PC-3 (cell line): Measurements from ENCODE around the gene MT3. TPM values are rescaled to one million over a fixed set of nuclear protein-coding genes. Genes with fewer than 3 reads are reported as not detected.

ENCODE experiments used
- ATAC-seq: fragments of 200-7000 bp; cut with Tn5 transposase; 2 replicates; pipeline ENCODE4 v1.9.1; 2020; ENCODE audit warnings: mild to moderate bottlenecking, moderate library complexity
- BruUV-seq: library from RNA; stranded (reverse); fragments of 400-500 nt; replicated peaks from 2 replicates; lab custom pipeline; 2021; lab: Mats Ljungman, UMichigan
- CTCF ChIA-PET: fragments of 300-600 bp; sonication (Branson Sonifier 250); formaldehyde crosslinking; loops from one replicate; lab custom pipeline; 2022; ENCODE audit warnings: antibody characterized with exemption; lab: Charles Lee
- POLR2A ChIA-PET: fragments of 300-600 bp; sonication (Branson Sonifier 250); formaldehyde crosslinking; loops from one replicate; lab custom pipeline; 2022; ENCODE audit warnings: antibody characterized with exemption; ENCODE audit not compliant: unreplicated experiment; lab: Charles Lee
- DNase-seq: peaks from one replicate; pipeline ENCODE4 v3.0.0-alpha.2; 2015
- H2AFZ ChIP-seq: fragments of 300-600 bp; sonication (generic); 2 replicates; pipeline ENCODE4 v1.6.0; 2016; ENCODE audit warnings: antibody characterized with exemption, low read length
- H3F3A ChIP-seq: fragments of 300-600 bp; sonication (generic); one replicate; pipeline ENCODE4 v1.6.0; 2017; ENCODE audit warnings: antibody characterized with exemption, low read length, control low read depth, mild to moderate bottlenecking; ENCODE audit not compliant: unreplicated experiment
- H3K27ac ChIP-seq: fragments of 300-600 bp; sonication (generic); 2 replicates; pipeline ENCODE4 v1.5.1; 2016; ENCODE audit warnings: mild to moderate bottlenecking, low read length
- H3K27me3 ChIP-seq: fragments of 300-600 bp; sonication (generic); 2 replicates; pipeline ENCODE4 v1.6.1; 2016; ENCODE audit warnings: low read length, mixed read lengths
- H3K36me3 ChIP-seq: fragments of 300-600 bp; sonication (generic); 2 replicates; pipeline ENCODE4 v1.6.1; 2016; ENCODE audit warnings: low read depth, mixed run types, low read length, mixed read lengths
- H3K4me1 ChIP-seq: fragments of 300-600 bp; sonication (generic); 2 replicates; pipeline ENCODE4 v1.5.1; 2016; ENCODE audit warnings: low read length; ENCODE audit not compliant: insufficient read depth
- H3K4me2 ChIP-seq: fragments of 300-600 bp; sonication (generic); 2 replicates; pipeline ENCODE4 v1.6.0; 2016; ENCODE audit warnings: low read length
- H3K4me3 ChIP-seq: fragments of 300-600 bp; sonication (generic); 2 replicates; pipeline ENCODE4 v1.5.1; 2016; ENCODE audit warnings: mild to moderate bottlenecking, low read length, mixed read lengths
- H3K79me2 ChIP-seq: fragments of 300-600 bp; sonication (generic); 2 replicates; pipeline ENCODE4 v1.6.1; 2017; ENCODE audit warnings: low read length, mixed read lengths
- H3K9ac ChIP-seq: fragments of 300-600 bp; sonication (generic); 2 replicates; pipeline ENCODE4 v1.6.0; 2016; ENCODE audit warnings: mild to moderate bottlenecking, low read length
- H3K9me2 ChIP-seq: fragments of 300-600 bp; sonication (generic); replicated peaks from 2 replicates; pipeline ENCODE4 v1.6.1; 2016; ENCODE audit warnings: mixed run types, low read length, mixed read lengths
- H3K9me3 ChIP-seq: fragments of 300-600 bp; sonication (generic); 2 replicates; pipeline ENCODE4 v1.6.1; 2016; ENCODE audit warnings: low read length, mixed read lengths
- H4K20me1 ChIP-seq: fragments of 300-600 bp; sonication (generic); 2 replicates; pipeline ENCODE4 v1.6.1; 2016; ENCODE audit warnings: low read length, mixed read lengths
- EZH2 ChIP-seq: fragments of 300-600 bp; sonication (generic); IDR thresholded peaks from one replicate; pipeline ENCODE4 v1.6.1; 2017; ENCODE audit warnings: antibody characterized with exemption, mild to moderate bottlenecking, low read length; ENCODE audit not compliant: unreplicated experiment
- EZH2phosphoT487 ChIP-seq: fragments of 300-600 bp; sonication (generic); IDR thresholded peaks from 2 replicates; pipeline ENCODE4 v1.6.1; 2018; ENCODE audit warnings: mild to moderate bottlenecking, antibody characterized with exemption, low read length, borderline replicate concordance
- intact Hi-C: fragments of 100-400 bp; cut with micrococcal nuclease; formaldehyde crosslinking; loops from 2 replicates; pipeline ENCODE4 v1.9.0; 2023
- total RNA-seq: library from RNA; depleted of rRNA; stranded (reverse); fragments of >200 nt; gene quantifications from 2 replicates; pipeline ENCODE4 v1.2.3, GENCODE V29; 2014
- TF ChIP-seq, protein P1 (sequence below): fragments of 300-600 bp; sonication (generic); conservative IDR thresholded peaks from 2 replicates; pipeline ENCODE4 v1.5.1; 2017; ENCODE audit warnings: antibody characterized with exemption, low read depth, mild to moderate bottlenecking, low read length

Gene MT3
- total RNA-seq, 1 experiment from 2014 or later, result not detected

GRCh38 chr16:56609463-56609921 is 20.2 kb downstream of the MT3 start:
- Histone ChIP-seq H3K9me2 (no peaks in the 10 kb centered on the region), H3K9ac (peak overlapping the region; percentile 76), H2AFZ (no peak overlapping the region), H3K79me2 (peaks cover 16% of the 10 kb centered on the region), H3K4me2 (peak overlapping the region; percentile 93), H3K36me3 (no peaks in the 10 kb centered on the region), H3F3A (peaks cover 14% of the 10 kb centered on the region), H4K20me1 (no peaks in the 10 kb centered on the region), H3K27ac (peak overlapping the region; percentile 78), H3K27me3 (no peaks in the 10 kb centered on the region), H3K9me3 (no peaks in the 10 kb centered on the region), H3K4me3 (peak overlapping the region; percentile 90), H3K4me1 (peaks cover 80% of the 10 kb centered on the region)
- ChIA-PET CTCF (interaction anchor here (0.6 kb wide), 1 partner anchor 48 kb away, joined by 5 read pairs; no protein-coding TSS in a partner anchor), POLR2A (interaction anchor here (0.6 kb wide), 2 partner anchors 73 to 93 kb away, joined by 3 to 4 read pairs; partner anchors contain the start of gene MT1X)
- TSS peak; percentile 12 for BruUV-seq
- ATAC-seq (no peak), DNase-seq (peak; percentile 58)
- TF ChIP-seq EZH2phosphoT487, result no peak
- TF ChIP-seq, protein P1, sequence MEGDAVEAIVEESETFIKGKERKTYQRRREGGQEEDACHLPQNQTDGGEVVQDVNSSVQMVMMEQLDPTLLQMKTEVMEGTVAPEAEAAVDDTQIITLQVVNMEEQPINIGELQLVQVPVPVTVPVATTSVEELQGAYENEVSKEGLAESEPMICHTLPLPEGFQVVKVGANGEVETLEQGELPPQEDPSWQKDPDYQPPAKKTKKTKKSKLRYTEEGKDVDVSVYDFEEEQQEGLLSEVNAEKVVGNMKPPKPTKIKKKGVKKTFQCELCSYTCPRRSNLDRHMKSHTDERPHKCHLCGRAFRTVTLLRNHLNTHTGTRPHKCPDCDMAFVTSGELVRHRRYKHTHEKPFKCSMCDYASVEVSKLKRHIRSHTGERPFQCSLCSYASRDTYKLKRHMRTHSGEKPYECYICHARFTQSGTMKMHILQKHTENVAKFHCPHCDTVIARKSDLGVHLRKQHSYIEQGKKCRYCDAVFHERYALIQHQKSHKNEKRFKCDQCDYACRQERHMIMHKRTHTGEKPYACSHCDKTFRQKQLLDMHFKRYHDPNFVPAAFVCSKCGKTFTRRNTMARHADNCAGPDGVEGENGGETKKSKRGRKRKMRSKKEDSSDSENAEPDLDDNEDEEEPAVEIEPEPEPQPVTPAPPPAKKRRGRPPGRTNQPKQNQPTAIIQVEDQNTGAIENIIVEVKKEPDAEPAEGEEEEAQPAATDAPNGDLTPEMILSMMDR, result no peak
- TF ChIP-seq EZH2, result no peak
- intact Hi-C loops, result loop anchor here (5.0 to 10.0 kb wide), 3 partner anchors 45 to 178 kb away; partner anchors contain the start of genes MT1B, MT1F and MT1X

DNA sequence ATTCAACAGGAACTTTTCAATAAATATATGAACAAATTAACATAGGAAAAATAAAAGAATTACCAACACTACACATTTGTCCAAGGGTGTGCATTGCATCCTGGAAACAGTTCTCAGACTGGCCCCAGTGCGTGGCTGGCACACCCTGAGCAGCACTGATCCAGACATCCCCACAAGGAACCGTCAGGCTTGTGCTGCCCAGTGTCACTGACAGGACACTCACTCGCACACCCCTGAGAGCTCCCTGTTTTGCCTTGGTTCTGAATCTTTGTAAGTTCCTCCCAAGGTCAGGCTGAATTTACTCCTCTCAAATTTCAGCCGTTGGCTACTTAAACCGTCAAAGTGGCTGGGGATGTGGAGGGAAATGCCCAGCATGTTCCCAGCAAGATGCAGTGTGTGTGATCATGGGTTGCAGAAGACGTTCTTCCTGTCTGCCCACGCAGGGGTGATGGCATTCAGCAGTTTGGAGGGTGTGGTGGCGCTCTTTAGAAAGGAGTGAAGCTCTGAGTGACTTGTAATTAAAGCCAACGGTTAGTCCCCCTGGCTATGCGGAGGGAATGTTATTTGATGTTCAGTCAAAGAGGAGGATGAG is 20.8 kb downstream of the MT3 start:
- CTCF ChIA-PET, result interaction anchor here (0.6 kb wide), 1 partner anchor 47 kb away, joined by 5 read pairs; no protein-coding TSS in a partner anchor
- Histone ChIP-seq H2AFZ (no peak overlapping the region), H3K79me2 (peaks cover 16% of the 10 kb centered on the region), H3K4me2 (peak overlapping the region; percentile 93), H3K27me3 (no peaks in the 10 kb centered on the region), H3F3A (peaks cover 13% of the 10 kb centered on the region), H3K4me1 (peaks cover 84% of the 10 kb centered on the region), H3K4me3 (peak overlapping the region; percentile 90), H4K20me1 (no peaks in the 10 kb centered on the region), H3K36me3 (no peaks in the 10 kb centered on the region), H3K9ac (peak overlapping the region; percentile 76; the same call in 1 of the 2 replicates), H3K9me2 (no peaks in the 10 kb centered on the region), H3K9me3 (no peaks in the 10 kb centered on the region), H3K27ac (peak overlapping the region; percentile 78)
- POLR2A ChIA-PET, result interaction anchor here (0.6 kb wide), 2 partner anchors 72 to 92 kb away, joined by 3 to 4 read pairs; partner anchors contain the start of gene MT1X
- DNase-seq (peak; percentile 47), ATAC-seq (no peak; the same call in 1 of the 2 replicates)
- TF ChIP-seq, protein P1, result no peak
- TF ChIP-seq EZH2 (no peak), EZH2phosphoT487 (no peak)
- no TSS peak for BruUV-seq
- intact Hi-C loops, result no loop called here

DNA sequence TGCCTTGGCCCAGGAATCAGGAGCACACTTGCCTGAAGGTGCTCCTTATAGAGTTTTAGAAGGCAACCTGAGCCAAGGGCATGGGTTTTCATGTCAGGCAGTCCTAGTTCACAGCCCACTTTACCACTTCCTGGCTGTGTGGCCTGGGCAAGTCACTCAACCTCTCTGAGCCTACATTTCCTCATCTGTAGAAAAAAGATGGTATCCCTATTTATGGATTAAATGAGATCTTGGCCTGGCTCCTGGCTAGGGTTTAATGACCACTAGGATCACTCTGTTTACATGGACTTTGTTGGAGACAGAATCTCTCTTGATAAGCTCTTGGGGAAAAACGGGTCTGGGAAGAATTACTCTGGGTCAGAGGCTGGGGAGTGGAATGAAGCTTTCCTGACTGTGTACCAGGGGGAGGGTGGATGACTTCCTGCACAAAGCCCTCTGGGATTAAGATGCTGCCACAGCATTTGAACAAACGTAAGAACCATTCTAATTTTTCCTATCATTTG is 21.3 kb downstream of the MT3 start:
- no peak overlapping the region for H3K9ac ChIP-seq
- H3K27ac ChIP-seq, result peak overlapping the region; percentile 78
- no peaks in the 10 kb centered on the region for H3K9me3 ChIP-seq
- no peak overlapping the region for H2AFZ ChIP-seq
- H3K36me3 ChIP-seq, result no peaks in the 10 kb centered on the region
- no peaks in the 10 kb centered on the region for H3K9me2 ChIP-seq
- ATAC-seq (no peak), DNase-seq (no peak)
- ChIA-PET CTCF (no interaction called here), POLR2A (no interaction called here)
- no peaks in the 10 kb centered on the region for H3K27me3 ChIP-seq
- H3K4me1 ChIP-seq, result peaks cover 84% of the 10 kb centered on the region
- intact Hi-C loops, result no loop called here
- H3K4me3 ChIP-seq, result peak overlapping the region; percentile 90; the same call in 1 of the 2 replicates
- no TSS peak for BruUV-seq
- H3F3A ChIP-seq, result peaks cover 8% of the 10 kb centered on the region
- peaks cover 16% of the 10 kb centered on the region for H3K79me2 ChIP-seq
- TF ChIP-seq, protein P1, result no peak
- TF ChIP-seq EZH2 (no peak), EZH2phosphoT487 (no peak)
- peak overlapping the region; percentile 93 for H3K4me2 ChIP-seq
- H4K20me1 ChIP-seq, result no peaks in the 10 kb centered on the region
